HG03039 (cell line): ENCODE data around the gene ZSWIM6.

Experiments
- ATAC-seq: cut with Tn5 transposase; IDR thresholded peaks from one replicate; pipeline ENCODE4 v1.9.1; 2021; ENCODE audit warnings: mild to moderate bottlenecking, moderate library complexity; ENCODE audit not compliant: unreplicated experiment

The ZSWIM6 gene

GRCh38 chr5:61586096-61587084 lies 254.3 kb downstream of the ZSWIM6 start:
- no peak for ATAC-seq

- ATAC-seq = no peak
Measured at GRCh38 chr5:61587125-61587524, 255.1 kb downstream of the ZSWIM6 start.

- ATAC-seq = no peak
Measured at GRCh38 chr5:61588216-61588615, 256.2 kb downstream of the ZSWIM6 start.

- no peak for ATAC-seq
Measured at GRCh38 chr5:61589946-61590345, 257.9 kb downstream of the ZSWIM6 start.

- no peak for ATAC-seq
Measured at GRCh38 chr5:61590473-61590872, 258.4 kb downstream of the ZSWIM6 start.

- ATAC-seq = no peak
Measured at GRCh38 chr5:61591859-61592258, 259.8 kb downstream of the ZSWIM6 start.

- no peak for ATAC-seq
Measured at GRCh38 chr5:61595426-61595825, 263.4 kb downstream of the ZSWIM6 start.
